ENCODE results near the gene KSR2.

DNA sequence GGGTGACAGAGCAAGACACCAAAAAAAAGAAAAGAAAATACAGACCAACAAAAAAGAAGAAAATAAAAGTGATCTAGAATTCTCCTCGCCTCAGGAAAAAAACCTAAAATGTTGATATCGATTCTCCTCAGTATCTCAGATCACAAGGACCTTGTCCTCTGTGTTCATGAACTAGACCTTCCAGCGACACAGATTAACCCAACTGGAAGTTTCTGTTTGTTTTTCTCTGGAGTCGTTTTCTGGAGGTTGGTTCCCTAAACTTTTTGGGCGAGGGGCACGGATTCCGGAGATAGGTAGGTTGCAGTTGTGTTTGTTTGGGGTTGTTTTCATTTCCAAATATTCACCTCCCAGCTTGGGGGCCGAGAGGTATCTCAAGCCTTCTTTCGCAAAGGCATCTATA, 47.2 kb upstream of the KSR2 start:
- TF ChIP-seq, protein P1, sequence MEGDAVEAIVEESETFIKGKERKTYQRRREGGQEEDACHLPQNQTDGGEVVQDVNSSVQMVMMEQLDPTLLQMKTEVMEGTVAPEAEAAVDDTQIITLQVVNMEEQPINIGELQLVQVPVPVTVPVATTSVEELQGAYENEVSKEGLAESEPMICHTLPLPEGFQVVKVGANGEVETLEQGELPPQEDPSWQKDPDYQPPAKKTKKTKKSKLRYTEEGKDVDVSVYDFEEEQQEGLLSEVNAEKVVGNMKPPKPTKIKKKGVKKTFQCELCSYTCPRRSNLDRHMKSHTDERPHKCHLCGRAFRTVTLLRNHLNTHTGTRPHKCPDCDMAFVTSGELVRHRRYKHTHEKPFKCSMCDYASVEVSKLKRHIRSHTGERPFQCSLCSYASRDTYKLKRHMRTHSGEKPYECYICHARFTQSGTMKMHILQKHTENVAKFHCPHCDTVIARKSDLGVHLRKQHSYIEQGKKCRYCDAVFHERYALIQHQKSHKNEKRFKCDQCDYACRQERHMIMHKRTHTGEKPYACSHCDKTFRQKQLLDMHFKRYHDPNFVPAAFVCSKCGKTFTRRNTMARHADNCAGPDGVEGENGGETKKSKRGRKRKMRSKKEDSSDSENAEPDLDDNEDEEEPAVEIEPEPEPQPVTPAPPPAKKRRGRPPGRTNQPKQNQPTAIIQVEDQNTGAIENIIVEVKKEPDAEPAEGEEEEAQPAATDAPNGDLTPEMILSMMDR (IDR thresholded peaks at IDR 0.05) = no peak
- TF ChIP-seq POLR2A (IDR thresholded peaks at IDR 0.05) = no peak
